CD4-positive, alpha-beta T cell treated with Interleukin-15 for 1 hour (primary cell): ENCODE data around the gene TFR2.

Experiments
- DNase-seq: peaks from one replicate; pipeline ENCODE4 v3.0.0-alpha.2; 2020

TFR2 gene

GRCh38 chr7:100641463-100641859 lies at the start of gene TFR2:
TSS of gene TFR2 (minus strand) at chr7:100641552. CDS start at chr7:100641509, 43 bp downstream.
- no peak for DNase-seq

GRCh38 chr7:100689230-100690135 lies 48.1 kb upstream of the TFR2 start:
- no peak for DNase-seq

GRCh38 chr7:100688326-100688860 lies 47.0 kb upstream of the TFR2 start:
- DNase-seq = no peak

GRCh38 chr7:100687751-100688300 lies 46.5 kb upstream of the TFR2 start:
- DNase-seq = no peak

- no peak for DNase-seq
Measured at GRCh38 chr7:100687261-100687660, 45.9 kb upstream of the TFR2 start.

GRCh38 chr7:100686822-100687211 lies 45.5 kb upstream of the TFR2 start:
- no peak for DNase-seq

GRCh38 chr7:100686201-100686821 lies 45.0 kb upstream of the TFR2 start:
- DNase-seq = no peak

GRCh38 chr7:100685631-100686145 lies 44.3 kb upstream of the TFR2 start:
- DNase-seq = no peak

GRCh38 chr7:100685049-100685605 lies 43.8 kb upstream of the TFR2 start:
- no peak for DNase-seq

GRCh38 chr7:100684534-100685042 lies 43.2 kb upstream of the TFR2 start:
- no peak for DNase-seq

DNA sequence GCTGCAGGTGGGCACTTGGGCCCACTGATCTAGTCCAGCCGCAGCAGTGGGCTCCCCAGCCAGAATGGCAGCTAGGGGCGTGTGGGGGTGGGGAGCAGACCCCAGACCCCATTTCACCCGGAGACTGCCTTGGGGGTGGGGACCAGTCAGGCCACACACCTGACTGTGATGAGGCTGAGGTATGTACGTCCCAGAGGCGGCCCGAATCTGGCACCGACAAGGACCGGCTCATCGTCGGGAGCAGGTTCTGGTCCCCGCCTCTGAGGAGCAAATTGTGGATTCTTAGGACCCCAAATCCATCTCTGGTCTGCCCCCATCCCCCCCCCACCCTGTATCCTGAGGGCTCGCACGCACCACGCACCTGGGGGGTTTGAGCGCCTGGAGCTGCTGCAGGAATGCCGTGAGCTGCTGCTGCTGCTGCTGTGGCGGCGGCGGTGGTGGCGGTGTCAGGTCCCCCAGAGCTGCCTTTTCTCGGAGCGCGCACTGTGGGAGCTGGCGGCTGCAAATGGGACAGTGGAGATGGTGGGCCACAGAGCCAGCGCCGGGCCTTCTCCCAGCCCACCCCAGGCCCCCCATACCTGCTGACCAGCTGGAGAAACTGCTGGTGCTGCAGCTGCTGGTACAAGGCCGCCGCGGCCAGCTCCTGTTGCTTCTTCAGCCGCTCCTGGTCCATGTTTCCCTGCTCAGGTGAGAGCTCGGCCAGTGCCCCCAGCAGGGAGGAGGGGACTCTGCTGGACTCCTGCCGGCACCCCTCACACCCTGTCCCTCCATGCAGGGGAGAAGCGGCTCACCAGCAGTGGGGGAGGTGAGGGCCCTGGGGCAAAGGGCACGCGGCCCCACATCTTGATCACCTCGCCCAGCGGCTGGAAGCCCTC lies 42.5 kb upstream of the TFR2 start:
- DNase-seq = no peak

GRCh38 chr7:100682991-100683658 lies 41.8 kb upstream of the TFR2 start:
- no peak for DNase-seq

DNA sequence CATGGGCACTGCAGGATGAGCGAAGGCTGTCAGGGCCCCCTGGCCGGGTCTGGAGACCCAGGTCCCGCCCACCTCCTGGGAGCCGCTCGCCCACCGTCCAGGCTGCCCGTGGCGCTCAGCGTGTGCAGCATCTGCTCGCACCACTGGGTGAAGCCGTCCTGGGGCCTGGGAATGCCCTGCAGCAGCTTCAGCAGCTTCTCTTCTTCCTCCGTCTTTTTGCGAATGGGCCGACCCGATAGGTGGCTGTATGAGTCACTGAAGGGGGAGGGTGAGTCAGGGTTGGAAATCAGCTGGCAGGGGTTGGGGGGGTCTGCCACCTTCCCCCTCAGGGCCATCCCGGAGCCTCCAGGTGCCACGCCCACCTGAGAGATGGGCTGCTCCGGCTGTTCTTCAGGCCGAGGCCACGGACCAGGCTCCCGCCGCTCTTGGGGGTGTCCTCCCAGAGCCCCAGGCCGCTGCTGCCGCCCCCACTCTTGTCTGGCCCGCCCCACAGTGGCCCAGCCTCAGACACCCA lies 40.9 kb upstream of the TFR2 start:
- no peak for DNase-seq

DNA sequence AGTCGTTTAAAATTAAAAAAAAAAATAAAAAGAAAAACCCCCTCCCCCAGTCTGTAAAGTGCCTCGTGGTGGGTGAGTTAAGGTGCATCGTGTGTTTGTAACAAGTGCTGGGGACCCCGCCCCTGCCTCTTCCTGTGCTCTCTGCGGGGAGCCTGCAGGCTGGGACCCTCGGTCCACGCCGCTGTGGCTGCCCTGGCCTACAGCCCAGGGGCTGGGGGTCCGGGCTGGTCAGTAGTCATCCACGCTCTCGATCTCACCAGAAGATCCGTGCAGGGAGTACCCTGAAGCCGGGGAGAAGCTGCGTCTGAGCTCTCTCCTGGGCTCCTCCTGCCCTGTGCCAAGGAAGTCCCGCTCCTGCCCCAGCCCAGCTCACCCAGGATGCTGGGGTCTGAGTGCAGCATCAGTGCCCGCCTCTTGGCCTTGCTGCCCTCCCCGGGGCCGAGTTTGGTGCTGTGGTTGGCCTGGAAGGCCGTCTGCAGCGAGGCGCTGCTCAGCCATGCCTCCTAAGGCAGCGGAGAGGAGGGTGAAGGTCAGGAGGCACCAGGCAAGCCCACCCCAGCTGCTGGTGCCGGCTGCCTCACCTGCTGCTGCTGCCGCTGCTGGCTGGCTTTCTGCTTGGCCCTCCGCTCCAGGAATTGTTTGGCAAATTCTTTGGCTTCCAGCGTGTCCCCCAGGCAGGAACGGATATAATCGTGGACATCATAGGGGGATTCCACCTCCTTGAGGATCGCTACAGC lies 40.3 kb upstream of the TFR2 start:
- DNase-seq = no peak

DNA sequence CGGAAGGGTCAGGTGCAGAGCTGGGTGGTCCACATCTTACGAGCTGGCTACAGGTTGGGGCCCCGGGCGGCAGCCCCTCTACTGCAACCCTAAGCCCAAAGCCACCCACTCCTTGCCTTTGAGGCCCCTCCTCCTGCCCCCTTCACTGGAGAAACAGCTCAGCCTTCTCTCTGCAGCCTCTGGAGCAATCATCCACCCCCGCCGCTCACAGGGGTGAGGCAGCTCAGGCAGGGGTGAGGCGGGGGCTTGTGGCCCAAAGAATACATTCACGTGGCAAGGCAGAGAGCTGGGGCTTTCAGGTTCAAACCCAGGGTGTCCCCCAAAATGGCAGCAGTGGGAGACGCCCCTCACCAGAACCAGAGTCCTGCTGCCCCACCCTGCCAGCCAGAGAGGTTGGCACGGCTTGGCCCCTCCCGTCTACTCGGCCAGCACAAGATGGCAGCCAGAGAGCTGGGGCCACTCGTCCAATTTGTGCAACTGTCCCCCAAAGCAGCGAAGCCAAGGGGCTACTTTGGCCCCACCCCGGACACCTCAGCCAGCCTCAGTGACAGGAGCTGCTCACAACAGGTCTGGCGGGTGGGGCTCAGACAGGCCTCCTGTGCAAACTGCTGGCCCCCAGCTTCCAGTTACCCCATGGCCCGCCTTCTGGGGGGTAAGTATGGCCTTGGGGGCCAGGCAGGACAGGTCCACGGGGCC lies 39.4 kb upstream of the TFR2 start:
- no peak for DNase-seq

- DNase-seq = no peak
Measured at GRCh38 chr7:100679927-100680575, 38.7 kb upstream of the TFR2 start.

DNA sequence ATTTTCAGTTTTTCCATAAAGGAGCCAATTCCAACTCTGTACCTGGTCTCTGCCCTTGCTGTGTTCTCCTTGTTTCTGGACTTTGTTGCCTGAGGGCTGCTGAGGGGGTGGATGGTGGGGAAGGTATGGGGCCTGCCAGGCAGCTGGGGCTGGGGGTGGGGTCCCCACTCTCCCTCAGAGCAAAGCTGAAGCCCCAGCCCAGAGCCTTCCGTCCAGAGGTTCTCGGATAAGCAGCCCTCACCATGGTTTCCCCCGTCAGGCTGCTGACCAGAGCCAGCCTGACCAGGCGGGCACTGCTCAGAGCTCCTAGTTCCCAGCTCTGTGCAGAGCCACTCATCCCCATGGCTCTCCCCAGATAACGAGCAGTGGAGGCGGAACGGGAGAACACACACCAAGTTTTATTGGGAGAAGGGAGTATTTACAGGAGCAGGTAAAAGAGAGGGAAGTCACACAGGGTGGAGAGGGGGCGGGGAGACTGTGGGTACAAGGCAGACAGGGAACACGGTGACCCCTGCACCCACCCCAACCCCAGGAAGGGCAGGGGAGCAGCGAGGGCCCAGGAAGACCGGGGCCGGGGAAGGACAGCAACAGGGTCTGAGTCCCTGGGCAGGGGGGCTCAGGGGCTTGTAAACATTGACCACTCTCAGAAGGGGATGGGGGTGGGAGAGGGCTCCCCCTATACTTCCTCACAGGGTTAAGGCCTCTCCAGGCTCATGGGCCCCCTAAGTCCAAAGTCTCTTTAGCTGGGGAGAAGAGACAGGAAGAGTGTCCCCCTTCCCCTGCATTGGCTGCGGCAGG lies 38.0 kb upstream of the TFR2 start:
- DNase-seq = no peak

- DNase-seq = no peak
Measured at GRCh38 chr7:100678291-100678984, 37.1 kb upstream of the TFR2 start.
